Measurements from ENCODE around the gene TDRD9. TPM values are rescaled to one million over a fixed set of nuclear protein-coding genes. Genes with fewer than 3 reads are reported as not detected.

TDRD9 gene
- total RNA-seq, 1 donor from 2014 or later = not detected

- TF ChIP-seq CTCF (conservative IDR thresholded peaks at IDR 0.05) = no peak
- Mint-ChIP-seq H3K36me3 (no peaks in the 10 kb centered on the region), H3K9me3 (no peaks in the 10 kb centered on the region), H3K27ac (no peak overlapping the region), H3K4me3 (no peak overlapping the region), H3K27me3 (no peaks in the 10 kb centered on the region), H3K4me1 (ENCODE audit: unreplicated experiment) (no peaks in the 10 kb centered on the region)
- no peak for DNase-seq (ENCODE audit: extremely low spot score, unreplicated experiment)
Measured at GRCh38 chr14:103896578-103896977, 31.7 kb upstream of the TDRD9 start.

- no peak for DNase-seq (ENCODE audit: extremely low spot score, unreplicated experiment)
- no peaks in the 10 kb centered on the region for H3K9me3 Mint-ChIP-seq
- TF ChIP-seq CTCF (conservative IDR thresholded peaks at IDR 0.05) = no peak
- H3K4me3 Mint-ChIP-seq = no peak overlapping the region
- no peaks in the 10 kb centered on the region for H3K4me1 Mint-ChIP-seq (ENCODE audit: unreplicated experiment)
- H3K36me3 Mint-ChIP-seq = no peaks in the 10 kb centered on the region
- H3K27ac Mint-ChIP-seq = no peak overlapping the region
- H3K27me3 Mint-ChIP-seq = no peaks in the 10 kb centered on the region
Measured at GRCh38 chr14:103897075-103897947, 30.9 kb upstream of the TDRD9 start.

- TF ChIP-seq CTCF (conservative IDR thresholded peaks at IDR 0.05) = no peak
- Mint-ChIP-seq H3K27me3 (no peaks in the 10 kb centered on the region), H3K4me3 (no peak overlapping the region), H3K36me3 (no peaks in the 10 kb centered on the region), H3K4me1 (ENCODE audit: unreplicated experiment) (no peaks in the 10 kb centered on the region), H3K9me3 (no peaks in the 10 kb centered on the region), H3K27ac (no peak overlapping the region)
- no peak for DNase-seq (ENCODE audit: extremely low spot score, unreplicated experiment)
Measured at GRCh38 chr14:103898204-103898603, 30.1 kb upstream of the TDRD9 start.

- TF ChIP-seq CTCF (conservative IDR thresholded peaks at IDR 0.05) = no peak
- H3K36me3 Mint-ChIP-seq = no peaks in the 10 kb centered on the region
- H3K4me3 Mint-ChIP-seq = no peak overlapping the region
- no peaks in the 10 kb centered on the region for H3K4me1 Mint-ChIP-seq (ENCODE audit: unreplicated experiment)
- H3K27ac Mint-ChIP-seq = no peak overlapping the region
- H3K9me3 Mint-ChIP-seq = no peaks in the 10 kb centered on the region
- DNase-seq (ENCODE audit: extremely low spot score, unreplicated experiment) = no peak
- H3K27me3 Mint-ChIP-seq = no peaks in the 10 kb centered on the region
Measured at GRCh38 chr14:103898711-103899110, 29.5 kb upstream of the TDRD9 start.

GRCh38 chr14:103899316-103899715 lies 28.9 kb upstream of the TDRD9 start:
- no peak for TF ChIP-seq CTCF (conservative IDR thresholded peaks at IDR 0.05)
- no peak for DNase-seq (ENCODE audit: extremely low spot score, unreplicated experiment)
- Mint-ChIP-seq H3K4me3 (no peak overlapping the region), H3K27me3 (no peaks in the 10 kb centered on the region), H3K36me3 (no peaks in the 10 kb centered on the region), H3K27ac (no peak overlapping the region), H3K4me1 (ENCODE audit: unreplicated experiment) (no peaks in the 10 kb centered on the region), H3K9me3 (no peaks in the 10 kb centered on the region)

Data from type B pancreatic cell (in vitro differentiated cells).